CD4-positive, alpha-beta T cell treated with Interleukin-4 for 4 hours (primary cell): Measurements from ENCODE around the gene SLC22A2.
"Not testable (repeated sequence)": the region's sequence is repeated elsewhere in the genome, so short reads cannot be mapped to it uniquely, and the experiment has no call there.

ENCODE experiments used
- DNase-seq: peaks from one replicate; pipeline ENCODE4 v3.0.0-alpha.2; 2020

Gene SLC22A2

GRCh38 chr6:160258346-160259142 lies at the start of gene SLC22A2:
Gene SLC22A2 (minus strand): TSS chr6:160258821. CDS start chr6:160258757, 64 bp downstream.
- no peak for DNase-seq

- DNase-seq, result no peak
Observed at GRCh38 chr6:160305926-160306713, 47.5 kb upstream of the SLC22A2 start.

- no peak for DNase-seq
Observed at GRCh38 chr6:160303806-160304205, 45.2 kb upstream of the SLC22A2 start.

- not testable (repeated sequence) for DNase-seq
Observed at GRCh38 chr6:160302431-160303082, 43.9 kb upstream of the SLC22A2 start.

GRCh38 chr6:160301339-160301738 lies 42.7 kb upstream of the SLC22A2 start:
- DNase-seq, result no peak

- DNase-seq, result no peak
Observed at GRCh38 chr6:160300076-160300695, 41.6 kb upstream of the SLC22A2 start.

GRCh38 chr6:160299559-160299958 lies 40.9 kb upstream of the SLC22A2 start:
- no peak for DNase-seq

- no peak for DNase-seq
Observed at GRCh38 chr6:160298121-160298520, 39.5 kb upstream of the SLC22A2 start.

GRCh38 chr6:160297310-160297709 lies 38.7 kb upstream of the SLC22A2 start:
- no peak for DNase-seq

- DNase-seq, result no peak
Observed at GRCh38 chr6:160293844-160294243, 35.2 kb upstream of the SLC22A2 start.

- no peak for DNase-seq
Observed at GRCh38 chr6:160285541-160286105, 27.0 kb upstream of the SLC22A2 start.

GRCh38 chr6:160284575-160284974 lies 26.0 kb upstream of the SLC22A2 start:
- no peak for DNase-seq

GRCh38 chr6:160282444-160282843 lies 23.8 kb upstream of the SLC22A2 start:
- no peak for DNase-seq

GRCh38 chr6:160279850-160280249 lies 21.2 kb upstream of the SLC22A2 start:
- DNase-seq, result no peak

- no peak for DNase-seq
Observed at GRCh38 chr6:160278786-160279310, 20.2 kb upstream of the SLC22A2 start.

- no peak for DNase-seq
Observed at GRCh38 chr6:160278311-160278710, 19.7 kb upstream of the SLC22A2 start.

GRCh38 chr6:160277546-160277945 lies 18.9 kb upstream of the SLC22A2 start:
- DNase-seq, result no peak

GRCh38 chr6:160277144-160277543 lies 18.5 kb upstream of the SLC22A2 start:
- DNase-seq, result no peak

- DNase-seq, result no peak
Observed at GRCh38 chr6:160276126-160276525, 17.5 kb upstream of the SLC22A2 start.

- no peak for DNase-seq
Observed at GRCh38 chr6:160275511-160276003, 16.9 kb upstream of the SLC22A2 start.

GRCh38 chr6:160274871-160275510 lies 16.4 kb upstream of the SLC22A2 start:
- no peak for DNase-seq

- no peak for DNase-seq
Observed at GRCh38 chr6:160273750-160274149, 15.1 kb upstream of the SLC22A2 start.
